ENCODE measurements around the gene UNK. TPM values are rescaled to one million over a fixed set of nuclear protein-coding genes. Genes with fewer than 3 reads are reported as not detected.
"Not testable (repeated sequence)": the region's sequence is repeated elsewhere in the genome, so short reads cannot be mapped to it uniquely, and the experiment has no call there.

The UNK gene
- total RNA-seq, 1 donor from 2014 or later, result 61.2 TPM

DNA sequence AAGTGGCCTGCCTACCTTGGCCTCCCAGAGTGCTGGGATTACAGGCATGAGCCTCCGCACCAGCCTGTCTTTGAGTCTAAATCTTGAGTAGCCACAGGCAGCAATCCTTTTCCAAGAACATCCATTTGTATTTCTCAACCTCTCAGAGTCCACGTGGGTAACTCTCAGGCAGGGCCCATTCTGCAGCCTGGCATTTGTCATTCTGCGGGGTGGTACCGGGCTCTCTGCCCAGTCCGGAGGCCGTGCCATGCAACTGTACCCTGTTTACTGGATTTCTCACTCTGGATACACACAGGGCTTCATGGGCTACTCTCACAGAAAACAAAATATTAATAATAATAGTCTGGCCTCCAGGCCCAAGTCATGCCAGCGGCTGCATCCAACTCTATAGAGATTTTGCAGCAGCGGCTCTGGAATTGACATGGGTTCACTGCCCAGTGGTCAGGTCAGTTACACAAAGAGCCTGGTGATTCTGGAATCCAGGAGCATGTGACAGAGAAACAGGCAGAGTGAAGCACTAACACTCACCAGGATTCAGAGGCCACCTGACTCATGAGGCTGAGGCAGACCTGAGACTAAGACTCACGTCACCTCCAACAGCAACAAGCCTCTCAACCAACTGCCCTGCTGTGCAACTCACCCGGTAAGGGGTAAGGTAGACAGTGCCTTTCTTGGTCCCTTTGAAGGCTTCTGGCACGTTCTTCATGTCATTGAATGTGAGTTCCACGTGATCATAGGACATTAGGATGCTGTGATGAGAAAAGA is 66.5 kb downstream of the UNK start:
- POLR2A ChIA-PET, result no interaction called here
- ATAC-seq (ENCODE audit: low read depth) (no peak), DNase-seq (no peak)
- CTCF ChIA-PET, result no interaction called here
- H3K36me3 Mint-ChIP-seq (ENCODE audit: low read depth), result peaks cover 55% of the 10 kb centered on the region
- H3K27me3 Mint-ChIP-seq, result no peaks in the 10 kb centered on the region
- H3K4me1 Mint-ChIP-seq, result peaks cover 27% of the 10 kb centered on the region
- no peak overlapping the region for H3K4me3 Mint-ChIP-seq
- TF ChIP-seq, protein P1, sequence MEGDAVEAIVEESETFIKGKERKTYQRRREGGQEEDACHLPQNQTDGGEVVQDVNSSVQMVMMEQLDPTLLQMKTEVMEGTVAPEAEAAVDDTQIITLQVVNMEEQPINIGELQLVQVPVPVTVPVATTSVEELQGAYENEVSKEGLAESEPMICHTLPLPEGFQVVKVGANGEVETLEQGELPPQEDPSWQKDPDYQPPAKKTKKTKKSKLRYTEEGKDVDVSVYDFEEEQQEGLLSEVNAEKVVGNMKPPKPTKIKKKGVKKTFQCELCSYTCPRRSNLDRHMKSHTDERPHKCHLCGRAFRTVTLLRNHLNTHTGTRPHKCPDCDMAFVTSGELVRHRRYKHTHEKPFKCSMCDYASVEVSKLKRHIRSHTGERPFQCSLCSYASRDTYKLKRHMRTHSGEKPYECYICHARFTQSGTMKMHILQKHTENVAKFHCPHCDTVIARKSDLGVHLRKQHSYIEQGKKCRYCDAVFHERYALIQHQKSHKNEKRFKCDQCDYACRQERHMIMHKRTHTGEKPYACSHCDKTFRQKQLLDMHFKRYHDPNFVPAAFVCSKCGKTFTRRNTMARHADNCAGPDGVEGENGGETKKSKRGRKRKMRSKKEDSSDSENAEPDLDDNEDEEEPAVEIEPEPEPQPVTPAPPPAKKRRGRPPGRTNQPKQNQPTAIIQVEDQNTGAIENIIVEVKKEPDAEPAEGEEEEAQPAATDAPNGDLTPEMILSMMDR (IDR thresholded peaks at IDR 0.05), result no peak
- no peaks in the 10 kb centered on the region for H3K9me3 Mint-ChIP-seq
- intact Hi-C loops (cut with micrococcal nuclease), result no loop called here
- H3K27ac Mint-ChIP-seq, result no peak overlapping the region

DNA sequence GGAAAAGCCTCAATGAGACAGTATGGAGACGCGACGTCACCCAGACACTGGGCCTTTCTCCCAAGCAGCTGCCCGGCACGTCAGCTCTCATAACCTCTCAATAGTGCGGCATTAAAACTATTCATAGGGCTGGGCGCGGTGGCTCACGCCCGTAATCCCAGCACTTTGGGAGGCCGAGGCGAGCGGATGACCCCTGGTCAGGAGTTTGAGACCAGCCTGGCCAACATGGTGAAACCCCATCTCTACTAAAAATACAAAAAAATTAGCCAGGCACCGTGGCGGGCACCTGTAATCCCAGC is 67.0 kb downstream of the UNK start:
- H3K27ac Mint-ChIP-seq; H3K27me3 Mint-ChIP-seq; POLR2A ChIA-PET; H3K9me3 Mint-ChIP-seq; CTCF ChIA-PET; DNase-seq; H3K4me3 Mint-ChIP-seq; ATAC-seq (ENCODE audit: low read depth); intact Hi-C loops (cut with micrococcal nuclease): not testable (repeated sequence)
- peaks cover 31% of the 10 kb centered on the region for H3K4me1 Mint-ChIP-seq
- H3K36me3 Mint-ChIP-seq (ENCODE audit: low read depth), result peaks cover 51% of the 10 kb centered on the region

DNA sequence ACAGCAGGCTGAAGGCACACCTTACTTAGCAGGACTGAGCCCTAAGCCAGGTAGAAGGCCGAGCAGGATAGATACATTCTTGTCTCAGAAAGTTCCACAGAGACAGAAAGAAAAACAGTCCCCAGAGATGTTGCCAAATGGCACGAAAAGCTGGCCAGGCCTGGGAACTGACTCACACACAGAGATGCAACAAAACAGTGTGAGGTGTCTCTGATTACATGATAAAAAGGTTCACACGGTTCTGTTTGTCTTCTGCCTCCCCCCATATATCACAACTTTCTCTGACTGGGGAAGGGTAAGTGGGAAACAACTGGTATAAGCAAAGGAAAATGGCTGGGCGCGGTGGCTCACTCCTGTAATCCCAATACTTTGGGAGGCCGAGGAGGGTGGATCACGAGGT is 68.8 kb downstream of the UNK start:
- H3K36me3 Mint-ChIP-seq (ENCODE audit: low read depth), result peaks cover 33% of the 10 kb centered on the region
- TF ChIP-seq, protein P1 (IDR thresholded peaks at IDR 0.05), result no peak
- POLR2A ChIA-PET, result interaction anchor here (0.7 to 3.7 kb wide), 6 partner anchors 8 to 76 kb away, joined by 3 to 101 read pairs (median 46); partner anchors contain the start of genes UNC13D and UNK
- H3K4me1 Mint-ChIP-seq, result peaks cover 39% of the 10 kb centered on the region
- intact Hi-C loops (cut with micrococcal nuclease), result no loop called here
- no peaks in the 10 kb centered on the region for H3K27me3 Mint-ChIP-seq
- DNase-seq (no peak), ATAC-seq (ENCODE audit: low read depth) (no peak)
- CTCF ChIA-PET, result interaction anchor here (2.1 to 4.4 kb wide), 2 partner anchors 8 to 24 kb away, joined by 11 to 34 read pairs; partner anchors contain the start of gene TRIM47
- H3K9me3 Mint-ChIP-seq, result no peaks in the 10 kb centered on the region
- H3K27ac Mint-ChIP-seq, result peak overlapping the region; percentile 20
- no peak overlapping the region for H3K4me3 Mint-ChIP-seq

DNA sequence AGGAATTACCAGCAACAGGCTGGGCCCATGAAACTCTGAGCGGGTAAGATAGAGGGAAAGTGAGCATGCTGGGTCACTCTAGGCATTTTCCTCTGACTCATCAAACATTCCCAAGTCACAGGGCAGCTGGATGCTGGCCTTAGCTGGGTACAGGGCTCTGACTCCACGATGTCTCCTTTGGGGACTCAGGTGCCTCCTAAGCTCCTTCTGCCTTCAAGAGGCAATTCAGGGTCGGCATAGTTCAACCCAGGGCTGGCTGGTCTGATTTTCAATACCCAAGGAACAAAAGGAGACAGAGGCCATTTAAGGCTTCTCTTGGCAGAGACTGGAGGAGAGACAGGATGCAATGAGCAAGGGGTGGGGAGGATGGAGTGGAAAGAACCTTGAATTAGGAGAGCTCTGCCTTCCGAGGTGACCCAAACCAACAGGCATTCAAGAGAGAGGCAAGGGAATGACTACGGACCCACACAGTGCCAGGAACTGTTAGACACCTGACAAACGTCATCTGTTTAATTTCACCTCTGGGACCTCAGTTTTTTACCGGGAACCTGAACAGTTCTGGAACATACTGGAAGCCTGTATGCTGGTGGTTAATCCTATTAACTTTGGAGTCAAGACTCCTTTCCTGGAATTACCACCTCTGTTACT is 69.6 kb downstream of the UNK start:
- TF ChIP-seq, protein P1 (IDR thresholded peaks at IDR 0.05), result no peak
- DNase-seq, result no peak
- no peak overlapping the region for H3K27ac Mint-ChIP-seq
- intact Hi-C loops (cut with micrococcal nuclease), result loop anchor here (2.0 kb wide), 2 partner anchors 87 to 125 kb away; partner anchors contain the start of genes ACOX1, FBF1 and TEN1
- ATAC-seq (ENCODE audit: low read depth), result no peak
- no peak overlapping the region for H3K4me3 Mint-ChIP-seq
- H3K27me3 Mint-ChIP-seq, result no peaks in the 10 kb centered on the region
- CTCF ChIA-PET, result interaction anchor here (1.3 to 4.4 kb wide), 5 partner anchors 9 to 221 kb away, joined by 3 to 34 read pairs (median 9); partner anchors contain the start of genes SMIM5, TRIM47 and TRIM65
- POLR2A ChIA-PET, result interaction anchor here (0.7 to 6.5 kb wide), 12 partner anchors 9 to 841 kb away, joined by 3 to 129 read pairs (median 22); partner anchors contain the start of genes ACOX1, MRPL38, MRPL58 and TEN1
- H3K9me3 Mint-ChIP-seq, result no peaks in the 10 kb centered on the region
- H3K4me1 Mint-ChIP-seq, result peaks cover 44% of the 10 kb centered on the region
- peaks cover 26% of the 10 kb centered on the region for H3K36me3 Mint-ChIP-seq (ENCODE audit: low read depth)

DNA sequence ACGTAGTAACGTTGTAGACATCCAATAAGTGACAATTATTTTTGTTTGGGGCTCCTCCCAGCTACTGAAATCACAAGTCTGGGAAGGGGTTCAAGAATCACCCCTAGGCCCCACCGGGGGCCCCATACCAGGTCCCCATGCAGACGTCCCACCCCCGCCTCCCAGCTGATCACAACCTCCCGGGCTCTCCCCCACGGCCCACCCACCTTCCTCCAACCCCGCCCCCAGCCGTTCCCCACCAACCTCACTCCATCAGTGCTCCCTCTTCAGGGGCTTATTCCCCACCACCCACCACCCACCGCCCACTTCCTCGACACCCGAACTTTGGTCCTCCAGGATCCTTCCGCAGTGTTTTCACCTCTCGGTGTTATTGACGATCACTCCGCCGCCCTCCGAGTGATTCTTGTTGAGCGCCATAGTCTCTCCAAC is 70.3 kb downstream of the UNK start:
- POLR2A ChIA-PET, result interaction anchor here (0.5 to 6.5 kb wide), 44 partner anchors 10 to 842 kb away, joined by 3 to 129 read pairs (median 6); partner anchors contain the start of genes ACOX1, GALK1, MRPL38 and MRPL58
- intact Hi-C loops (cut with micrococcal nuclease), result loop anchor here (1.0 to 5.0 kb wide), 12 partner anchors 9 to 673 kb away; partner anchors contain the start of genes ACOX1, FBF1, MRPL38 and PRPSAP1
- no peaks in the 10 kb centered on the region for H3K27me3 Mint-ChIP-seq

More for the DNA sequence above, 70.3 kb downstream of the UNK start:
- Mint-ChIP-seq H3K27ac (no peak overlapping the region), H3K9me3 (no peaks in the 10 kb centered on the region), H3K4me1 (peaks cover 48% of the 10 kb centered on the region), H3K4me3 (no peak overlapping the region), H3K36me3 (ENCODE audit: low read depth) (peaks cover 19% of the 10 kb centered on the region)
- DNase-seq, result no peak
- CTCF ChIA-PET, result interaction anchor here (0.9 to 4.4 kb wide), 11 partner anchors 9 to 222 kb away, joined by 3 to 34 read pairs (median 4); partner anchors contain the start of genes GALK1, MRPL38, SMIM5 and TRIM47
- TF ChIP-seq, protein P1 (IDR thresholded peaks at IDR 0.05), result no peak
- peak; percentile 5 for ATAC-seq (ENCODE audit: low read depth)

Measured in activated B cell treated with CpG ODN at 0.5 μM for 24 hours (primary cell).